EH (cell line): Measurements from ENCODE around the gene SLC15A1.

ENCODE experiments used
- DNase-seq: peaks from one replicate; pipeline ENCODE4 v3.0.0-alpha.2; 2015; ENCODE audit warnings: low read depth

Gene SLC15A1

DNA sequence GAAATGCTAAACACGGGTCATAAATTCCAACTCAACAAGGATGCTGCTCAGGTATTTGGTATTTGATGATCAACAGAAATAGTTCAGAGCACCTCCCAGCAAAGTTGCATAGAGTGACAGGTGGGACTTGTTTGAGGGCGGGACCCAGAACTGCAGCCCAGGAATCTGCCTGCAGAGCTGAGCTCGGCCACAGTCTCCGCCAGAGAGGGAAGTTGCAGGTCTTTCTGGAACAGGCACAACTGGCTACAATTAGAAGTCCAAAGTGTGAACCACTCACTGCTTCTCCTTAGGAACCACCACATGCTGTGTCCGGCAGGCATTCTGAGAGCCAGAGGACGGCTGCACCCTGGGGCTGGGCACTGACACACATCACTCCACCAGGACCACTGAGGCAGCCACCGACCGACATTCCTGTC lies 1.1 kb downstream of the SLC15A1 start:
- DNase-seq = no peak

DNA sequence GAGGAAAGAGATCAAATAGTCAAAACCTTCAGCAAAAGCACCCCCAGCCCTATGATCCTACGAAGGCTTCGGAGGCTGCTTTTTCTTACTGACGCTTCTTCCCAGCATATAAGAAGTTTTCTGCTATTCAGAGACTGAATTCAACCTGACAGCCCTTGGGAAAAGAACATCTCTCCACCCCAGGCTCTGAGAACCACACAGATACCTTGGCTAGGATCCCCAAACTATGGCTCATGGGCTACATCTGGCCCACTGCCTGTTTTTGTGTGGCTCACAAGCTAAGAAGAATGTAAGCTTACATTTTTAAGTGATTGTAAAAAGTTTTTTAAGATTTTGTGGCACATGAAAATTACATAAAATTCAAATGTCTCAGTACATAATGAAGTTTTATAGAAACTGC lies 3.0 kb downstream of the SLC15A1 start:
- peak; percentile 80 for DNase-seq

DNA sequence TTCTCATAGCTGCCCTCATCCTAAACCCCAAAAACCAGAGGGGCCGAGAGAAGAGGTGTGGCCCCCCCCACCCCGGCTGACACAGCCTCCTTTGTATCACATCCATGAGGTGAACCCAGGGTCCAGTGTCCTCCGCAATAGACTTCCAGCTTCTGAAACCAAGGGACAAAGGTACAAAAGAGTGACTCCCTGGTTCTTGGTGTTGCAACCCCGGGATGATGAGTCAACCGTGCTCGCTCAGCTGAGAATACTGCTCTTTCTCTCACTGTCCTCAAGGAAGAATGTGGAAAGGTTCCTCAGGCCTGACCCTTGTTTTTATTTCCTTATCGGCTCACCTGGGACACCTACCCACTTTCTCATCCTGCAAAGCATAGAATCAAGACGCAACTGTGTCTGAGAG lies 5.5 kb downstream of the SLC15A1 start:
- peak; percentile 21 for DNase-seq

DNA sequence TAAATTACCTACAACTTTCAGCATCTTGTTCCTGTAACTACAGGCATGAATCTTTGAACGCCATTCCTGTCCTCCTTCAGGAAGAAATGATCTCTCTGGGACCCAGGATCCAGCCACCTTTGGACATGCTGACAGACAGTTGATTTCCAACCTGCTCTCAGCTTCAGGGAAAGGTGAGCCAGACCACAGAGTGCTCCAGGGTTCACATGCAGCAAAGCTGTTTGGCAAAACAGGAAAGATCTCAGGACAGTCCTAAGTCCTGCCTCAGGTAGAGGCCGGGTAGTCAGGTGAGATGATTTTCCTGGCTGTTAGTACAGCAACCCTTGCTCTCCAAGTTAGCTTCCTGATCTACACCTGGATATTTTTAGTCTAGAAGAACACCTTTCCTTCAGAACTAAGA lies 9.1 kb downstream of the SLC15A1 start:
- no peak for DNase-seq

DNA sequence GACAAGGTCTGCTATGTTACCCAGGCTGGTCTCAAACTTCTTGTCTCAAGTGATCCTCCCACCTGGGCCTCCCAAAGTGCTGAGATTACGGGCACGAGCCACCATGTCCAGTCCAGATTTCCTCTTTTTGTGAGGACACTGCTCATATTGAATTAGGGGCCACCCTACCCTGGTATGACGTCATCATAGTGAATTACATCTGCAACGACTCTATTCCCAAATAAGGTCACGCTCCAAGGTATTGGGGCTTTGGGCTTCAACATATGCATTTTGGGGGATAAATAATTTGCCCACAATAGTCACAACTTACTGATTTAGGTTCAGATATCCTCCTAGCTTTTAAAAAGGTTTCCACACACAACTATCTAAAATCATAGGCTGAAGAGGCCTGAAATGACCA lies 9.5 kb downstream of the SLC15A1 start:
- DNase-seq = no peak

DNA sequence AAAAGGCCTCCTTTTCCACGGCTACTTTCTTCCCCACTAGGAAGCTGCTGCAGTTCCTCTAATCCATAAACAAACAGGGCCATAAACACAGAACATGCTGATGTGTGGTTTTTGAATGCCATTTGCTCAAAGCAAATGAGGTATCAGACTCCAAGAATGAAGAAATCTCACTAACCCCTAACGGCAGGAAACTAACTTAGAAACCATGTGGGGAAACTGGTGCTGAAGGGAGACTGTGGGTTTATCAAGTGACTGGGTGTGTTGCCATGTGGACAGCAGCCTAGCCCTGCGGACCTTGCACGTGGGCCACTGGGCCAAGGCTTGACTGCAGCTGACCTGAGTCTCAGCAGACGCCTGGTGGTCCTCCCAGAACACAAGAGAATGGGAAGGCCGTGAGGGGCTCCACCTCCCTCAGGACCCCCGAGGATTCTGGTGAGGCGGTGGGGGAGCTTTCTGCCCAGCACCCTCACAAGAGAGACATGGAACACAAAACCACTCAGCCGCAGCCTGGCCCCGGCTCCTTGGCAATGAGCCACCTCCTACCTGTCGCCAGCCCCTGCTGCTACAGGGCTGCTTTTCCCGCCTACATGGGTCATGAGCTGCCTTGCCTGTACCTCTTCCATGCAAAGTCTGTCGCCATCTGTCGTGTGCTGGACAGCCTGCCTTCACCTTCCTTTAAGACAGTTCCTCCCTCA lies 10.6 kb downstream of the SLC15A1 start:
- peak; percentile 14 for DNase-seq

DNA sequence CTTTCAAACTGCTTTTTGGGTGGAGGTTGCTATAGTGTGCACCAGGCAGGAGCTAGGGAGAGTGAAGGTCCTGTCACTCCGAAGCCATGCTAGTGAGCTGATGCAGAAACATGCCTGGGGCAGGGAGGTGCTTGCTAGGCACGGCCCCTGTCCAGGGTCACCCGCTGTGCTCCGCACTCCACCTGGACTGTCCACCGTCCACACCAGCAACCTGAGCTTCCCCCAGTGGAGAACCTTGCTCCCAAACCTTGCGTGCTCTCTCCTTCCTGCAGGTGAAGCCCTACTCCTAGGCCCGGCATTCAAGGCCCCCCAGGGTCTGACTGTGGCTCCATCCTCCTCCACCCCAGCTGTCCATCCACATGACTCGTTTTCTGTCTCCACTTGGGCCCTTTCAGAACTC lies 12.3 kb downstream of the SLC15A1 start:
- DNase-seq = no peak

DNA sequence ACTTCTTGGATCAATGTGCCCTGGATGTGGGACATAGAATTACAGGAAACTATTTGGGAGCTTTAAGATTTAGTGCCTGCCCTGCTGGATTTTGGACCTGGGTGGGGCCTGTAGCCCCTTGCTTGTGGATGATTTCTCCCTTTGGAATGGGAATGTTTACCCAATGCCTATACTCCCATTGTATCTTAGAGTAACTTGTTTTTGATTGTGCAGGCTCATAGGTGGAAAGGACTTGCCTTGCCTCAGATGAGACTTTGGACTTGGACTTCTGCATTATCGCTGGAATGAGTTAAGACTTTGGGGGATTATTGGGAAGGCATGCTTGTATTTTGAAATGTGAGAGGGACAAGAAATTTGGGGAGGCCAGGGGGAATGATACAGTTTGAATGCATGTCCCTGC lies 13.5 kb downstream of the SLC15A1 start:
- DNase-seq = no peak

DNA sequence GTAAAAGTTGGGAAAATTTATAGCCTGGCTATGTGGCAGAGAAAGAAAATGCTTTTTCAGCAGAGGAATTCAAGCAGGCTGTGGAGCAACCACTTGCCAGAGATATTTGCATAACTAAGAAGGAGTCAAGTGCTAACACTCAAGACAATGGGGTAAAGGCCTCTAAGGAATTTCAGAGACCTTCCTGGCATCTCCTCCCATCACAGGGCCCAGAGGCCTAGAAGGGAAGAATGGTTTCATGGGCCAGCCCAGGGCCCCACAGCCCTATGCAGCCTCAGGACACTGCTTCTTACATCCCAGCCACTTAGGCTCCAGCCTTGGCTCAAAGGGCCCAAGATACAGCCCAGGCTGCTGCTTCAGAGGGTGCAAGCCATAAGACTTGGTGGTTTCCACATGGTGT lies 14.3 kb downstream of the SLC15A1 start:
- no peak for DNase-seq

DNA sequence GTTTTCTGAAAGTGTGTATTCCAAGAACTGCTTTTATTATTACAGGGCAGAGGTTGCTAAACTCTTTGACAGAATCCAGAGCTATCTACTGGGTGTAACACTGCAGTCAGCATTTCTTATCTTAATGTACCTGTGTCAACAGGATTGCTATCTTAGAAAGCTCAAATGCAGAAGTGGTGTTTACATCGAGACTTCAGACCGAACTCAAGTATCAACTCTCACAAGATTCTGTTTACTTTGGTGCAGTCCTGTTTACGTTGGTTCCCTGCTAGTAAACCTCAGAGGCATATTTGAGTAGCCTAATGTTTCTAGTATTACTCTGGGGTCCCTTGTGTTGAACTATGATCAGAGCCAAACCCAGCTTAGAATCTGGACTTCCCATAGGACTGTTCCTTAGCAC lies 20.5 kb downstream of the SLC15A1 start:
- no peak for DNase-seq

DNA sequence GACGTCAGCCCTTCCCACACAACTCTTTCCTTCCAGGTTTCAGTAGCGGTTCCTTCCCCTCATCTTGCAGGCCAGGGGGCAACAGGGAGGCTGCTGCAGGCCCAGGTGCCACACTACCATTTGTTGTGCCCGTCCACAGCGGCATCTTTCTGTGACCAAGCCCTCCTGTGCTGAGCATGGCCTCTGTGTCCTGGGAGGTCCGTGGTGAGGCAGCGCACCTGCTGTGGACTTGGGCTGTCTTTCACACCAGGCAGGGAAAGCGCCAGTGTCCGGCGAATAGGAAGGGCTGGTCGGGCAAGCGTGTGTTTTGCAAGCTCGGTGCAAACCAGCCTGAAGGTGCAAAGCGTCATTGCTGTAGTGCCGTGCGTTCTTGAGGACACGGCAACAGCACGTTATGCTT lies 21.4 kb downstream of the SLC15A1 start:
- DNase-seq = no peak

DNA sequence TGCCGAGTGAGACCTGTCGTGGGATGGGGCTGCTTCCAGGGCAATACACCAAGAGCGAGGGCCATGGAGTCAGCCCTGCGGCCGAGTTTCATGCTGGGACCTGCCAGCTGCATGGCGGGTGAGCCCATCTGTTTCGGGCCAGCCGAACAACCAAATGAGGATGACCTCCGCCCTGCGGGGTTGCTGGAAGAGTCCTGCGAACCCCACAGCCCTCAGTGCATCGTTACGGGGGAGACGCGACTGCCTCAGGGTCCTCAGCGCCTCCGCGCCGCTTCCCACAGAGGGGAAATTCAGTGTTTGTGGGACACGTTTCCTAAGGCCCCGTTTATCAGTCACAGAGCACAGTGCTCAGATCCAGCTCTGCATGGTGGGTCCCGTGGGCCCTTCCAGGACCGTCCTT lies 22.0 kb downstream of the SLC15A1 start:
- no peak for DNase-seq

DNA sequence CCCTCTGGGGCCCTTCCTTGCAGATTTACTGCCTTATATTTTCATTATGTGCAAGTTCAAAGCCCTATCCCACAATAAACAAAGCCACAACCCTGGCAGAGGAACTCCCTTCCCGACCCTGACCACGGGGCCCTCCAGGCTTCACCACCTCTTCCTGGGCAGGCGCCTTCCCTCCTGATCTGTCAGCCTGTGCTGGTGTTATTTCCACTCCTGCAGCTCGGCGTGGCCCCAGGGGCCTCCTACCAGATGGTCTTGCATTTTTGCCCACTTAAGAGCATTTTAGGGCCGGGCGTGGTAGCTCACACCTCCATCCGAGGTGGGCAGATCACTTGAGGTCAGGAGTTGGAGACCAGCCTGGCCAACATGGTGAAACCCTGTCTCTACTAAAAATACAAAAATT lies 22.8 kb downstream of the SLC15A1 start:
- DNase-seq = no peak

DNA sequence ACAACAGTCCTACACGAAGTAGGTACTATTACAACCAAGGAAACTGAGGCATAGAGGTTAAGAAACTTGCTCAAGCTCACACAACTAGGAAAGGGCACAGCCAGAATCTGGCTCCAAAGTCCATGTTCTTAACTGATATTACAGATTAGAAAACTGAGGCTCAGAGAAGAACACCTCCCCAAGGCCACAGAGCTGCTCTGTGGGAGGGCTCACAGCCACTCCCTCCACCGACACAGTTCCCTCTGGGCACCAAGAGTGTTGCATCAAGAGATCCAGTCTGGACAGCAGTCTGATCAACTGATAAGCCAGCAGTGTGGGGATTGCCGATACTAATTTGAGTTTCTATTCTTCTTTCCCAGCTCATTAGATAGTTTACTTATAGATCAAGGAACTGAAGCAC lies 29.5 kb downstream of the SLC15A1 start:
- DNase-seq = no peak

DNA sequence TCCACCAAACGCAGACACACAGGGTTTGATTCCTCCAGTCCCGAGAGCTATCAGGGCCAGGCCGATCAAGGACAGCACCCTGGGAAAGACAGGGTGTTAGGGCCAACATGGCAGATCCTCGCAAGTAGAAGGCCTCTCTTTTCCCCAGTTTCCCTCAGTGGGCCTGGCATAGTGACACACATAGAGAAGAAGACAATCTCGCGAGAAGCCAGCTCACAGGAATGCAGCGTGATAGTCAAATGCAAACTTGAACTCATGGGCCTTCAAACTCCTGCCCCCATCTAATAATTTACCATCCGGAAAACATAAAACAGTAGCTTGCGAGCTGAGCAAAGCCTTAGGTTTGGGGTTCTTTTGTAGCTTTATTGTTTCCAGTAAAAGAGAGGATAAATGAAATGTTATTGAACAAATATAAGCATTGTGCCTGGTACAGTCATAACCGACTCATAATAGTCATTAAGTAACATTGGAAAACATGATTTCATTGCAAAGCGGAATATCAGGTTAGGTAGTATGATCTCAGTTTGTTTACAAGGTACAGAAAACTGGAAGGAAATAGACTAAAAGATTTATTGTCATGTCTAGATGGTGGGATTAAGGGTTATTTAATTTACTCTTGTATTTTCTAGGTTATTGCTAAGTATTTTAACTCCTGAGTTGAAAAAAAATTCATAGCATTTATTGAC lies 30.5 kb downstream of the SLC15A1 start:
- DNase-seq = no peak

DNA sequence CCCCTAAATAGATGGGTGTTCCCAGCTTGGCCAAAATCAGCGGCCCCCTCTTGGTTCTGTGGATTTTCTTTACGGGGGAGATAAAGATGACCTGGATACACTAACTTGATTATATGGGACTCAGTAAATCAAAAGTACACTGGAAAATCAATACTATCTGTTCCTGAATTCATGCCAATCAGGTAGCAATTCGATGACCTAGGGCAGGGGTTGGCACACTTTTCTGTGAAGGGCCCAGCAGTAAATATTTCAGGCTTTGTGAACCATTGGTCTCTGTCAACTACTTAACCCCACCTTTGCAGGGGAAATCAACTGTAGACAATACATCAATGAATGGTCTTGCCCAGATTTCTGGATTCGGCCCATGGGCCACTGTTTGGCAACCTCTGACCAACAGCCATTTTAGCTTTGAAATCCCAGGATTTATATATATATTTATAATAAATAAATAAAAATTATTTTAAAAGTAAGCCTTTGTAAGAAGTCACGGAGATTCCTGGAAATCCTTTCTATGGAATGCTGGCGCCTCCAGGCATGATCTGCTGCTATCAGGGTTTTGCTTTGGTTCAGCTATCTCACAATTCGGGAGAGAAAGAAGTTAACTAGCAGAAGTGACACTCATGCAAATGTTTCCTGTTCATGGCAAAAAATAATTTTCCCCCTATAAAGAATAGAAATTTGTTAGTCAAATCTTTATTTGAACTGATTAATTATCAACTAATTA lies 32.8 kb downstream of the SLC15A1 start:
- peak; percentile 4 for DNase-seq

DNA sequence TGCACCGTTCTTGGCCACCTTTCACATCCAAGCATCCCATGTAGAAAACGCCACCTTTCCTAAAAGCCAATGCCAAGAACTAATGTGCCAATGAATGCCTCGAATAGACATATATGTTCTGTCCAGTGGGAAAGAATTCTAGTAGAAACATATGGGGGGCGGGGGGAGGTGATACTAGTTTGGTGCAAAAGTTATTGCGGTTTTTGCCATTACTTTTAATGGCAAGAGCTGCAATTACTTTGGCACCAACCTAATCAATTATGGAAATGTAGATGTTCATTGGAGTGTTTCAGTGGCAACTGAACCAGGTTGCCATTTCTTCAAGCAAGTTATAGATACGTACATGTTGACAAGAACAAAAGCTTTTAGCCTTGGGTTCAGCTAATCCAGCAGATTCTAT lies 34.6 kb downstream of the SLC15A1 start:
- DNase-seq = no peak

DNA sequence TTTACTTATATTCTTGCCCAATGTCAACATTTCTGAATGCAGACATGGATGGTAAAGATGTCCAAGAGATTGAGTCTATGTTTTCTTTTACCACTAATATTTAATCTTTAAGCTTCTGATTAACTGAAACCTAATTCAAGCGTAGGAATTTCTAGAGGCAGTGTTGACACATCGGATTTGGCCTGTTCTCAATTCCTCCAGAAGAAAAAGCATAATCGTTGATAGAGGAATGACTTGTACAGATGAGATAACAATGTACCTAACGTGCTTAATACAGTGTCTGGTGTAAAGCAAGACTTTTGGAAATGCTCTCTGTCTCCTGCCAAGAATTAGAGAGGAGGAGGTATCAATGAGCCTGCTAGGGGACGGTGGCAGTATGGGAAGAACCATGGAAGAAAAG lies 35.2 kb downstream of the SLC15A1 start:
- no peak for DNase-seq

DNA sequence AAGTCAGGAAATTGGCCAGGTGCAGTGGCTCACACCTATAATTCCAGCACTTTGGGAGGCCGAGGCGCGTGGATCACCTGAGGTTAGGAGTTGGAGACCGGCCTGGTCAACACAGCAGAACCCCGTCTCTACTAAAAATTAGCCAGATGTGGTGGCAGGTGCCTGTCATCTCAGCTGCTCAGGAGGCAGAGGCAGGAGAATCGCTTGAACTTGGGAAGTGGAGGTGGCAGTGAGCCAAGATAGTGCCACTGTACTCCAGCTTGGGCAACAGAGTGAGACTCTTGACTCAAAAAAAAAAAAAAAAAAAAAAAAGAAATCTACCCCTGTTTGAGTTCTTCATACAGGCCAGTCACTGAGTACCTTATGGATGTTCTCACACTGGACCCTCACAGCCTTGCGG lies 42.0 kb downstream of the SLC15A1 start:
- DNase-seq = no peak

DNA sequence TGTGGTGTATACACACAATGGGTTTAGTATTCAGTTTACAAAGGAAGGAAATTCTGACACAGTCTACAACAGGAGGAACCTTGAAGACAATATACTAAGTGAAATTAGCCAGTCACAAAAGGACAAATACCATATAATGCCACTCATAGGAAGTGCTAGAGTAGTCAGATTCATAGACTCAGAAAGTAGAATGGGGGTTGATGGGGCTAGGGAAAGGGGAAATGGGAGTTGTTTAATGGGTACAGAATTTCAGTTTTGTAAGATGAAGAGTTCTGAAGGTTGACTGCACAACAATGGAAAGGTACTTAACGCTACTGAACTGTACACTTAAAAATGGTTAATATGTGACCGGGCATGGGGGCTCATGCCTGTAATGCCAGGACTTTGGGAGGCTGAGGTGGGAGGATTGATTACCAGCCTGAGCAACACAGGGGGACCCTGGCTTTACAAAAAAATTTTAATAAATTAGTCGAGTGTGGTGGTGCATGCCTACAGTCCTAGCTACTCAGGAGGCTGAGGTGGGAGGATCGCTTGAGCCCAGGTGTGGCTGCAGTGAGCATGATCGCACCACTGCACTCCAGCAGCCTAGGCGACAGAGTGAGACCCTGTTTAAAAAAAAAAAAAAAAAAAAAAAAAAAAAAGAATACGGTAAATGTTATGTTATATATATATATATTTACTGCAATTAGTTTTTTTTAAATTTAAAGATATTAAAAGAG lies 45.0 kb downstream of the SLC15A1 start:
- DNase-seq = no peak

DNA sequence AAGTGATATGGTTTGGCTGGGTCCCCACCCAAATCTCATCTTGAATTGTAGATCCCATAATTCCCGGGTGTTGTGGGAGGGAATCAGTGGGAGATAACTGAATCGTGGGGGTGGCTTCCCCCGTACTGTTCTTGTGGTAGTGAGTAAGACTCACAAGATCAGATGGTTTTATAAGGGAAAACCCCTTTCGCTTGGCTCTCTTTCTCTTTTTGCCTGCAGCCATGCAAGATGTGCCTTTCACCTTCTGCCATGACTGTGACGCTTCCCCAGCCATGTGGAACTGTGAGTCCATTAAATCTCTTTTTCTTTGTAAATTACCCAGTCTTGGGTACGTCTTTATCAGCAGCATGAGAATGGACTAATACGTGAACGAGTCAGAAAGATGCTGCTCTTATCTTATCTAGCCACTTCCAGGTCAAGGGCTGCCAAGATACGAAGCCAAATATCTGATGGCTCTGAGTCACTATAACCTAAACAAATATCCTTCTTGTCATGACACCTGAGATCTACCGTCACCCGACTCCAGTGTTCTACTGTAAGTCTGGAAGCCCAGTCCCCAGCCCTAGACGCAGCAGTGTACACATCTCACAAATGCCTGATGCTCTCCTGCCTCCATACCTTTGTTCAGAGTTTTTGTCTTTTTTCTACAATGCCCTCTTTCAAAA lies 45.9 kb downstream of the SLC15A1 start:
- DNase-seq = no peak

DNA sequence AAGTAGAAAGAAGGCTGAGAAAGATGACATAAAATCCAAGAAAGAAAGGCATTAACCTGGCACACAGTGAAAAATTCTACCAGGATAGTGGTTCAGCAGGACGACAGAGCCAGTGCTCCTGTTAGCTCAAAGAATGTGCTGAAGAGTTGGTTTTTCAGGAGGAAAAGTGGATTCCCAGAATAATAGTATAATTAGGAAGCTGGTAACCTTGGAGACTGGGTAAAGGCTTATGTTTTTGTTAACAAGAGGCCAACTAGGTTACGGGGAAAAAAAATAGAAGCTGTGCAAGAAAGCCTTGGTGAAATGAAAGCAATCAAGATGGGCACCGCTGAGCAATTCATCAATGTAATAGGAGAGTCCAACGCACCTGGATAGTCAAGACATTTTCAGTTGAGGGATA lies 54.7 kb downstream of the SLC15A1 start:
- no peak for DNase-seq
